SK-N-SH (cell line): ENCODE measurements around the gene DUSP9. TPM values are rescaled to one million over a fixed set of nuclear protein-coding genes. Genes with fewer than 3 reads are reported as not detected.

Experiments
- CTCF ChIA-PET: fragments of 300-600, 350-600 bp; formaldehyde crosslinking; extraction: SDS; loops from one replicate; lab custom pipeline; 2021; lab: Yijun Ruan, JAX
- POLR2A ChIA-PET: fragments of 350-600 bp; sonication (Branson Sonifier 250); formaldehyde crosslinking; extraction: SDS; loops from one replicate; lab custom pipeline; 2020; ENCODE audit warnings: antibody characterized with exemption, inconsistent platforms; lab: Yijun Ruan, JAX
- DNase-seq: peaks from one replicate; pipeline ENCODE4 v3.0.0; 2012
- H2AFZ ChIP-seq: fragments of 200-600 bp; sonication (generic); 2 replicates; pipeline ENCODE4 v1.8.1; 2016; ENCODE audit warnings: antibody characterized with exemption, mild to moderate bottlenecking, low read depth
- H3F3A ChIP-seq: fragments of 200-600 bp; sonication (generic); replicated peaks from 2 replicates; pipeline ENCODE3; 2016; ENCODE audit warnings: antibody characterized with exemption, mild to moderate bottlenecking; ENCODE audit not compliant: insufficient read depth
- H3K27ac ChIP-seq, 2 experiments: fragments of 200-500 bp in 1 of 2; fragments of 200-600 bp in 1 of 2; sonication (Bioruptor generic) in 1 of 2; sonication (generic), shearing (Covaris generic) in 1 of 2; 2 replicates each; pipeline versions ENCODE4 v1.5.1 to v1.6.1; 2014 to 2016; ENCODE audit warnings: low read depth in 2 of 2, inconsistent platforms in 1 of 2, low read length in 1 of 2, mild to moderate bottlenecking in 1 of 2, mixed read lengths in 1 of 2
- H3K27me3 ChIP-seq: fragments of 200-600 bp; sonication (generic), shearing (Covaris generic); 2 replicates; pipeline ENCODE4 v1.6.1; 2016; ENCODE audit warnings: mixed run types; ENCODE audit not compliant: insufficient read depth
- H3K36me3 ChIP-seq, 2 experiments: fragments of 200-500 bp in 1 of 2; fragments of 200-600 bp in 1 of 2; sonication (Bioruptor generic) in 1 of 2; sonication (generic) in 1 of 2; replicated peaks in 1 of 2; 2 replicates each; pipeline versions ENCODE3 to v1.5.1; 2014 to 2016; ENCODE audit warnings: low read length in 1 of 2, mild to moderate bottlenecking in 1 of 2; ENCODE audit not compliant: insufficient read depth in 2 of 2, control insufficient read depth in 1 of 2
- H3K4me1 ChIP-seq, 2 experiments: fragments of 200-500 bp in 1 of 2; fragments of 200-600 bp in 1 of 2; sonication (Bioruptor generic) in 1 of 2; sonication (generic), shearing (Covaris generic) in 1 of 2; 2 replicates each; pipeline versions ENCODE4 v1.5.1 to v1.6.1; 2014 to 2016; ENCODE audit warnings: low read depth in 1 of 2, low read length in 1 of 2, mixed run types in 1 of 2; ENCODE audit not compliant: insufficient read depth in 2 of 2, control insufficient read depth in 1 of 2
- H3K4me2 ChIP-seq: fragments of 200-600 bp; sonication (generic), shearing (Covaris generic); 2 replicates; pipeline ENCODE4 v1.6.1; 2017; ENCODE audit warnings: mixed run types
- H3K4me3 ChIP-seq, 2 experiments: fragments of 200-500 bp in 1 of 2; fragments of 200-600 bp in 1 of 2; sonication (Bioruptor generic) in 1 of 2; sonication (generic), shearing (Covaris generic) in 1 of 2; 2 replicates each; pipeline versions ENCODE4 v1.5.1 to v1.8.1; 2014 to 2016; ENCODE audit warnings: low read depth in 2 of 2, inconsistent platforms in 1 of 2, low read length in 1 of 2, mild to moderate bottlenecking in 1 of 2, mixed read lengths in 1 of 2, moderate library complexity in 1 of 2
- H3K79me2 ChIP-seq: fragments of 200-600 bp; sonication (generic); 2 replicates; pipeline ENCODE4 v1.8.1; 2017; ENCODE audit warnings: mild to moderate bottlenecking; ENCODE audit not compliant: insufficient read depth
- H3K9ac ChIP-seq: fragments of 200-600 bp; sonication (generic); 2 replicates; pipeline ENCODE4 v1.6.1; 2017; ENCODE audit warnings: mixed run types
- H3K9me2 ChIP-seq: fragments of 200-600 bp; sonication (generic); 2 replicates; pipeline ENCODE4 v1.6.1; 2017; ENCODE audit warnings: mixed run types
- H3K9me3 ChIP-seq: fragments of 200-600 bp; sonication (generic); 2 replicates; pipeline ENCODE4 v1.6.1; 2017; ENCODE audit warnings: mixed run types, mild to moderate bottlenecking, moderate library complexity
- H4K20me1 ChIP-seq: fragments of 200-600 bp; sonication (generic); 2 replicates; pipeline ENCODE4 v1.6.1; 2017; ENCODE audit warnings: mild to moderate bottlenecking, mixed run types; ENCODE audit not compliant: insufficient read depth
- ELF1 ChIP-seq: IDR thresholded peaks from 2 replicates; pipeline ENCODE4 v1.4.0; 2012
- EP300 ChIP-seq, 2 experiments: IDR thresholded peaks; 2 replicates each; pipeline versions ENCODE4 v1.4.0 to v1.6.1; 2012; ENCODE audit warnings: borderline replicate concordance in 1 of 2, low read depth in 1 of 2, low read length in 1 of 2
- FOSL2 ChIP-seq: IDR thresholded peaks from 2 replicates; pipeline ENCODE4 v1.4.0; 2012; ENCODE audit warnings: low read depth, mild to moderate bottlenecking, moderate library complexity, borderline replicate concordance
- GABPA ChIP-seq: IDR thresholded peaks from 2 replicates; pipeline ENCODE4 v1.4.0; 2012; ENCODE audit warnings: low read depth, mild to moderate bottlenecking
- GATA2 ChIP-seq: sonication (generic); formaldehyde crosslinking; IDR thresholded peaks from 2 replicates; pipeline ENCODE4 v1.5.0; 2020; ENCODE audit warnings: mild to moderate bottlenecking, missing genetic modification reagents
- MEF2A ChIP-seq: IDR thresholded peaks from 2 replicates; pipeline ENCODE4 v1.4.0; 2012; ENCODE audit warnings: low read depth, borderline replicate concordance
- MXI1 ChIP-seq: IDR thresholded peaks from 2 replicates; pipeline ENCODE4 v1.6.1; 2012; ENCODE audit warnings: mild to moderate bottlenecking, low read depth, low read length, improper control_type of control experiment
- NFIC ChIP-seq: IDR thresholded peaks from 2 replicates; pipeline ENCODE4 v1.4.0; 2012; ENCODE audit warnings: borderline replicate concordance
- NRF1 ChIP-seq: IDR thresholded peaks from 2 replicates; pipeline ENCODE4 v1.6.1; 2012; ENCODE audit warnings: low read depth, mild to moderate bottlenecking, low read length
- POLR2AphosphoS5 ChIP-seq: IDR thresholded peaks from 2 replicates; pipeline ENCODE4 v1.6.1; 2012; ENCODE audit warnings: low read depth, low read length
- RFX5 ChIP-seq: IDR thresholded peaks from 2 replicates; pipeline ENCODE4 v1.6.1; 2012; ENCODE audit warnings: mild to moderate bottlenecking, improper control_type of control experiment, low read length
- TCF12 ChIP-seq: IDR thresholded peaks from 2 replicates; pipeline ENCODE4 v1.4.0; 2012
- WGBS: methylation state at CpG from one replicate; pipeline ENCODE4 v1.1.6; 2017; ENCODE audit warnings: low lambda C conversion rate; 5-methylcytosine and 5-hydroxymethylcytosine counted together
- polyA plus RNA-seq, 3 experiments: library from polyadenylated mRNA; depleted of rRNA; stranded (reverse); fragments of >200 nt; gene quantifications; 2 replicates each; pipeline ENCODE4 v1.2.3, GENCODE V29; 2012
- TF ChIP-seq, protein P1 (sequence below): fragments of 150-350 bp; IDR thresholded peaks from 2 replicates; pipeline ENCODE4 v1.6.1; 2016; ENCODE audit warnings: mild to moderate bottlenecking, low read depth, low read length
- TF ChIP-seq, protein P2 (sequence below): IDR thresholded peaks from 2 replicates; pipeline ENCODE4; 2012
- TF ChIP-seq, protein P3 (sequence below): fragments of 150-350 bp; IDR thresholded peaks from 2 replicates; pipeline ENCODE4 v1.6.1; 2017; ENCODE audit warnings: antibody characterized with exemption, low read length, low read depth, borderline replicate concordance
- TF ChIP-seq, protein P4 (sequence below): IDR thresholded peaks from 2 replicates; pipeline ENCODE4 v1.6.1; 2012; ENCODE audit warnings: mild to moderate bottlenecking, low read depth, low read length, moderate library complexity

Gene DUSP9
- polyA plus RNA-seq, 1 of the 3 experiments (the other 2 are of a cell fraction): 0.05 TPM

DNA sequence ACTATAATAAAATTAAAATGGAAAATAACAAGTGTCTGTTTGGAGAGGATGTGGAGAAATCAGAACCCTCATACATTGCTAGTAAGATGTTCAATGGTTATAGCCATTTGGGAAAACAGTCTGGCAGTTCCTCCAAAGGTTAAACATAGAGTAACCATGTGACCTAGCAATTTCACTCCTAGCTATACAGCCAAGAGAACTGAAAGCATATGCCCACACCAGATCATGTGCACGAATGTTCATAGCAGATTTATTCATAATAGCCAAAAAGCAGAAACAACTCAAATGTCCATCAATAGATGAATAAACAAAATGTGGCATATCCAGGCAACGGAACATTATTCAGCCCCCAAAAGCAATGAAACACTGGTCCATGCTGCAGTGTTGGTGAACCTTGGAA lies 38.6 kb upstream of the DUSP9 start (continued):
- TF ChIP-seq MXI1 (no peak), POLR2AphosphoS5 (no peak), GATA2 (CRISPR knock-in tag) (no peak), NFIC (no peak), RFX5 (no peak), EP300 (IDR thresholded peaks at IDR 0.05; ENCODE audit: borderline replicate concordance in 1 of 2, low read depth in 1 of 2, low read length in 1 of 2) (no peak), ELF1 (no peak), NRF1 (no peak), MEF2A (no peak)
- TF ChIP-seq, protein P1, sequence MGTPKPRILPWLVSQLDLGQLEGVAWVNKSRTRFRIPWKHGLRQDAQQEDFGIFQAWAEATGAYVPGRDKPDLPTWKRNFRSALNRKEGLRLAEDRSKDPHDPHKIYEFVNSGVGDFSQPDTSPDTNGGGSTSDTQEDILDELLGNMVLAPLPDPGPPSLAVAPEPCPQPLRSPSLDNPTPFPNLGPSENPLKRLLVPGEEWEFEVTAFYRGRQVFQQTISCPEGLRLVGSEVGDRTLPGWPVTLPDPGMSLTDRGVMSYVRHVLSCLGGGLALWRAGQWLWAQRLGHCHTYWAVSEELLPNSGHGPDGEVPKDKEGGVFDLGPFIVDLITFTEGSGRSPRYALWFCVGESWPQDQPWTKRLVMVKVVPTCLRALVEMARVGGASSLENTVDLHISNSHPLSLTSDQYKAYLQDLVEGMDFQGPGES: no peak

DNA sequence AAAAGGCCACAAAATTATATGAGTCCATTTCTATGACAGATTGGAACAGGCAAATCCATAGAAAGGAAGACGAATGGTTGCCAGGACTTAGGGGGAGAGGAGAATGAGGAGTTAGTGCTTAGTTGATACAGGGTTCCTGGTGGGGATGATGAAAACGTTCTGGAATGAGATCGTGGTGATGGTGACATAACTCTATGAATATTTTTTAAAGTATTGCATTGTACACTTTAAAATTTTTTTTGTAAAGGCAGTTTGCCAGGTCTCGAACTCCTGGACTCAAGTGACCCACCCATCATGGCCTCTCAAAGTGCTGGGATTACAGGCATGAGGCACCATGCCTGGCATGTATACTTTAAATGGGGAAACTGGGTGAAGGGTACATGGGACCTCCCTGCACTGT lies 38.2 kb upstream of the DUSP9 start:
- H2AFZ ChIP-seq: no peak overlapping the region
- no peak overlapping the region for H3K27ac ChIP-seq
- TF ChIP-seq, protein P1: no peak
- TF ChIP-seq GABPA (no peak), FOSL2 (no peak), TCF12 (no peak), RFX5 (no peak), ELF1 (no peak), EP300 (IDR thresholded peaks at IDR 0.05; ENCODE audit: borderline replicate concordance in 1 of 2, low read depth in 1 of 2, low read length in 1 of 2) (no peak), GATA2 (CRISPR knock-in tag) (no peak)
- TF ChIP-seq, protein P2, sequence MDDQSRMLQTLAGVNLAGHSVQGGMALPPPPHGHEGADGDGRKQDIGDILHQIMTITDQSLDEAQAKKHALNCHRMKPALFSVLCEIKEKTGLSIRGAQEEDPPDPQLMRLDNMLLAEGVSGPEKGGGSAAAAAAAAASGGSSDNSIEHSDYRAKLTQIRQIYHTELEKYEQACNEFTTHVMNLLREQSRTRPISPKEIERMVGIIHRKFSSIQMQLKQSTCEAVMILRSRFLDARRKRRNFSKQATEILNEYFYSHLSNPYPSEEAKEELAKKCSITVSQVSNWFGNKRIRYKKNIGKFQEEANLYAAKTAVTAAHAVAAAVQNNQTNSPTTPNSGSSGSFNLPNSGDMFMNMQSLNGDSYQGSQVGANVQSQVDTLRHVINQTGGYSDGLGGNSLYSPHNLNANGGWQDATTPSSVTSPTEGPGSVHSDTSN: no peak
- TF ChIP-seq, protein P3, sequence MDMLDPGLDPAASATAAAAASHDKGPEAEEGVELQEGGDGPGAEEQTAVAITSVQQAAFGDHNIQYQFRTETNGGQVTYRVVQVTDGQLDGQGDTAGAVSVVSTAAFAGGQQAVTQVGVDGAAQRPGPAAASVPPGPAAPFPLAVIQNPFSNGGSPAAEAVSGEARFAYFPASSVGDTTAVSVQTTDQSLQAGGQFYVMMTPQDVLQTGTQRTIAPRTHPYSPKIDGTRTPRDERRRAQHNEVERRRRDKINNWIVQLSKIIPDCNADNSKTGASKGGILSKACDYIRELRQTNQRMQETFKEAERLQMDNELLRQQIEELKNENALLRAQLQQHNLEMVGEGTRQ: no peak
- TF ChIP-seq, protein P4, sequence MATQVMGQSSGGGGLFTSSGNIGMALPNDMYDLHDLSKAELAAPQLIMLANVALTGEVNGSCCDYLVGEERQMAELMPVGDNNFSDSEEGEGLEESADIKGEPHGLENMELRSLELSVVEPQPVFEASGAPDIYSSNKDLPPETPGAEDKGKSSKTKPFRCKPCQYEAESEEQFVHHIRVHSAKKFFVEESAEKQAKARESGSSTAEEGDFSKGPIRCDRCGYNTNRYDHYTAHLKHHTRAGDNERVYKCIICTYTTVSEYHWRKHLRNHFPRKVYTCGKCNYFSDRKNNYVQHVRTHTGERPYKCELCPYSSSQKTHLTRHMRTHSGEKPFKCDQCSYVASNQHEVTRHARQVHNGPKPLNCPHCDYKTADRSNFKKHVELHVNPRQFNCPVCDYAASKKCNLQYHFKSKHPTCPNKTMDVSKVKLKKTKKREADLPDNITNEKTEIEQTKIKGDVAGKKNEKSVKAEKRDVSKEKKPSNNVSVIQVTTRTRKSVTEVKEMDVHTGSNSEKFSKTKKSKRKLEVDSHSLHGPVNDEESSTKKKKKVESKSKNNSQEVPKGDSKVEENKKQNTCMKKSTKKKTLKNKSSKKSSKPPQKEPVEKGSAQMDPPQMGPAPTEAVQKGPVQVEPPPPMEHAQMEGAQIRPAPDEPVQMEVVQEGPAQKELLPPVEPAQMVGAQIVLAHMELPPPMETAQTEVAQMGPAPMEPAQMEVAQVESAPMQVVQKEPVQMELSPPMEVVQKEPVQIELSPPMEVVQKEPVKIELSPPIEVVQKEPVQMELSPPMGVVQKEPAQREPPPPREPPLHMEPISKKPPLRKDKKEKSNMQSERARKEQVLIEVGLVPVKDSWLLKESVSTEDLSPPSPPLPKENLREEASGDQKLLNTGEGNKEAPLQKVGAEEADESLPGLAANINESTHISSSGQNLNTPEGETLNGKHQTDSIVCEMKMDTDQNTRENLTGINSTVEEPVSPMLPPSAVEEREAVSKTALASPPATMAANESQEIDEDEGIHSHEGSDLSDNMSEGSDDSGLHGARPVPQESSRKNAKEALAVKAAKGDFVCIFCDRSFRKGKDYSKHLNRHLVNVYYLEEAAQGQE: no peak
- TF ChIP-seq, all 33 proteins: peak for 0
- no peak for DNase-seq
- Histone ChIP-seq H3K27me3 (peaks cover 43% of the 10 kb centered on the region), H3K4me2 (no peak overlapping the region), H3K4me3 (no peak overlapping the region), H3K36me3 (no peaks in the 10 kb centered on the region), H4K20me1 (no peaks in the 10 kb centered on the region), H3K9me3 (no peaks in the 10 kb centered on the region), H3F3A (no peaks in the 10 kb centered on the region), H3K9me2 (no peaks in the 10 kb centered on the region), H3K9ac (no peak overlapping the region), H3K4me1 (peaks cover 0 to 10% of the 10 kb centered on the region in 2 experiments; a peak in 1 of 4 replicates), H3K79me2 (no peaks in the 10 kb centered on the region)
- 29% methylated on average over 4 of the region's 4 CpGs for WGBS
- ChIA-PET POLR2A (no interaction called here), CTCF (interaction anchor here (0.8 to 13.0 kb wide), 27 partner anchors 9 to 138 kb away, joined by 3 to 128 read pairs (median 7); partner anchors contain the start of genes CCNQ, DUSP9, HAUS7 and SLC6A8)
